GM18499 (cell line): Measurements from ENCODE around the gene PTPRK.

Experiments used
- ATAC-seq: cut with Tn5 transposase; IDR thresholded peaks from one replicate; pipeline ENCODE4 v1.9.1; 2021; ENCODE audit warnings: moderate number of reproducible peaks; ENCODE audit not compliant: insufficient read depth, unreplicated experiment

Gene PTPRK

GRCh38 chr6:128259730-128260685, 260.4 kb downstream of the PTPRK start:
- ATAC-seq: peak; percentile 21

- ATAC-seq: peak; percentile 98
Observed at GRCh38 chr6:128259029-128259724, 261.2 kb downstream of the PTPRK start.

- ATAC-seq: no peak
Observed at GRCh38 chr6:128256095-128256494, 264.3 kb downstream of the PTPRK start.

GRCh38 chr6:128252341-128253176, 267.8 kb downstream of the PTPRK start:
- ATAC-seq: no peak

GRCh38 chr6:128251445-128252340, 268.7 kb downstream of the PTPRK start:
- no peak for ATAC-seq

- no peak for ATAC-seq
Observed at GRCh38 chr6:128250370-128251070, 269.9 kb downstream of the PTPRK start.

- ATAC-seq: no peak
Observed at GRCh38 chr6:128249429-128249828, 271.0 kb downstream of the PTPRK start.

GRCh38 chr6:128246472-128247260, 273.7 kb downstream of the PTPRK start:
- no peak for ATAC-seq

- ATAC-seq: no peak
Observed at GRCh38 chr6:128244751-128245405, 275.5 kb downstream of the PTPRK start.

GRCh38 chr6:128242765-128243403, 277.5 kb downstream of the PTPRK start:
- no peak for ATAC-seq

- no peak for ATAC-seq
Observed at GRCh38 chr6:128241216-128241615, 279.2 kb downstream of the PTPRK start.

GRCh38 chr6:128240024-128240428, 280.4 kb downstream of the PTPRK start:
- peak; percentile 68 for ATAC-seq

GRCh38 chr6:128239146-128239545, 281.3 kb downstream of the PTPRK start:
- no peak for ATAC-seq

- no peak for ATAC-seq
Observed at GRCh38 chr6:128238225-128238624, 282.2 kb downstream of the PTPRK start.

- ATAC-seq: no peak
Observed at GRCh38 chr6:128235556-128235955, 284.8 kb downstream of the PTPRK start.

GRCh38 chr6:128233531-128233930, 286.9 kb downstream of the PTPRK start:
- no peak for ATAC-seq
